Naive B cell (primary cell): ENCODE results near the gene ZNF592. TPM values are rescaled to one million over a fixed set of nuclear protein-coding genes. Genes with fewer than 3 reads are reported as not detected.

Experiments
- ATAC-seq, 2 donors: fragments of 150-1000 bp; cut with Tn5 transposase; 2 replicates each; pipeline ENCODE4 v1.10.0; 2021; ENCODE audit warnings: low read depth in 2 of 2, mild to moderate bottlenecking in 2 of 2, moderate library complexity in 2 of 2
- DNase-seq: peaks from one replicate; pipeline ENCODE4 v3.0.0; 2022
- H3K27ac Mint-ChIP-seq, 6 donors: one replicate each; pipeline ENCODE4 v1.8.0; 2020 to 2022; ENCODE audit warnings: mild to moderate bottlenecking in 6 of 6, mixed read lengths in 6 of 6, moderate library complexity in 5 of 6, inconsistent platforms in 2 of 6
- H3K27me3 Mint-ChIP-seq, 3 donors: one replicate each; pipeline ENCODE4 v1.8.0; 2021 to 2022; ENCODE audit warnings: mixed read lengths in 3 of 3, mild to moderate bottlenecking in 1 of 3
- H3K36me3 Mint-ChIP-seq, 2 donors: one replicate each; pipeline ENCODE4 v1.8.0; 2020 to 2022; ENCODE audit warnings: mixed read lengths in 2 of 2, inconsistent platforms in 1 of 2, mild to moderate bottlenecking in 1 of 2
- H3K4me1 Mint-ChIP-seq, 3 donors: one replicate each; pipeline ENCODE4 v1.8.0; 2020 to 2022; ENCODE audit warnings: mixed read lengths in 3 of 3, inconsistent platforms in 1 of 3, mild to moderate bottlenecking in 1 of 3, moderate library complexity in 1 of 3
- H3K4me3 Mint-ChIP-seq, 8 donors: one replicate each; pipeline ENCODE4 v1.8.0; 2020 to 2022; ENCODE audit warnings: mild to moderate bottlenecking in 8 of 8, mixed read lengths in 8 of 8, moderate library complexity in 8 of 8, inconsistent platforms in 2 of 8
- H3K9me3 Mint-ChIP-seq, 7 donors: one replicate each; pipeline ENCODE4 v1.8.0; 2020 to 2022; ENCODE audit warnings: mixed read lengths in 7 of 7, mild to moderate bottlenecking in 5 of 7, inconsistent platforms in 2 of 7, moderate library complexity in 1 of 7
- polyA plus RNA-seq, 6 donors: library from polyadenylated mRNA; unstranded; fragments of 300-500 nt; fragmentation: Illumina TruSeq; gene quantifications; one replicate each; pipeline ENCODE4 v1.2.3, GENCODE V29; 2021; ENCODE audit warnings: low read depth in 6 of 6

ZNF592 gene
- polyA plus RNA-seq, 6 donors from 2014 or later = 2.2 to 21.4 (median 8.5) TPM

GRCh38 chr15:84855136-84855535 is 106.7 kb downstream of the ZNF592 start:
- no peaks in the 10 kb centered on the region for H3K36me3 Mint-ChIP-seq
- ATAC-seq = no peak
- H3K27ac Mint-ChIP-seq = peak overlapping the region in 1 of 6 donors; percentile 53
- H3K9me3 Mint-ChIP-seq = no peaks in the 10 kb centered on the region
- no peak for DNase-seq
- H3K4me1 Mint-ChIP-seq = no peaks in the 10 kb centered on the region
- H3K27me3 Mint-ChIP-seq = no peaks in the 10 kb centered on the region
- H3K4me3 Mint-ChIP-seq = no peak overlapping the region

- no peaks in the 10 kb centered on the region for H3K27me3 Mint-ChIP-seq
- no peaks in the 10 kb centered on the region for H3K9me3 Mint-ChIP-seq
- H3K36me3 Mint-ChIP-seq = no peaks in the 10 kb centered on the region
- H3K4me1 Mint-ChIP-seq = no peaks in the 10 kb centered on the region
- ATAC-seq = no peak
- H3K27ac Mint-ChIP-seq = peak overlapping the region in 1 of 6 donors; percentile 32
- no peak overlapping the region for H3K4me3 Mint-ChIP-seq
- no peak for DNase-seq
These were observed 107.4 kb downstream of the ZNF592 start for GRCh38 chr15:84855765-84856164.

Other genes starting within 250 kb of the ZNF592 start
- gene ZSCAN2, start 147.6 kb upstream of the ZNF592 start, polyA plus RNA-seq = 10 to 100 TPM in 2 of 6 donors, 1 to 10 TPM in 4; 7.6 to 14.8 (median 9.0) TPM
- gene WDR73, start 94.3 kb upstream of the ZNF592 start, polyA plus RNA-seq = 10 to 100 TPM; 15.0 to 22.2 (median 18.0) TPM
- gene NMB, start 90.4 kb upstream of the ZNF592 start, polyA plus RNA-seq = 1 to 10 TPM; 3.1 to 8.2 (median 3.6) TPM
- 100 to 1,000 TPM; 107 to 142 (median 130) TPM for gene SEC11A, start 32.5 kb upstream of the ZNF592 start, polyA plus RNA-seq
- under 1 TPM in 2 of 6 donors, not detected in 4; 0.04 to 0.23 TPM for gene ALPK3, start 68.8 kb downstream of the ZNF592 start, polyA plus RNA-seq
- not detected for gene SLC28A1, start 136.1 kb downstream of the ZNF592 start, polyA plus RNA-seq
- gene PDE8A, start 233.3 kb downstream of the ZNF592 start, polyA plus RNA-seq = 1 to 10 TPM; 3.1 to 6.5 (median 4.0) TPM